Measurements from ENCODE around the gene GCSAM. TPM values are rescaled to one million over a fixed set of nuclear protein-coding genes. Genes with fewer than 3 reads are reported as not detected.

Gene GCSAM
- total and polyA plus RNA-seq, 2 donors (not counting 3 experiments of a cell fraction or from before 2014, with no cell fraction given) = not detected

DNA sequence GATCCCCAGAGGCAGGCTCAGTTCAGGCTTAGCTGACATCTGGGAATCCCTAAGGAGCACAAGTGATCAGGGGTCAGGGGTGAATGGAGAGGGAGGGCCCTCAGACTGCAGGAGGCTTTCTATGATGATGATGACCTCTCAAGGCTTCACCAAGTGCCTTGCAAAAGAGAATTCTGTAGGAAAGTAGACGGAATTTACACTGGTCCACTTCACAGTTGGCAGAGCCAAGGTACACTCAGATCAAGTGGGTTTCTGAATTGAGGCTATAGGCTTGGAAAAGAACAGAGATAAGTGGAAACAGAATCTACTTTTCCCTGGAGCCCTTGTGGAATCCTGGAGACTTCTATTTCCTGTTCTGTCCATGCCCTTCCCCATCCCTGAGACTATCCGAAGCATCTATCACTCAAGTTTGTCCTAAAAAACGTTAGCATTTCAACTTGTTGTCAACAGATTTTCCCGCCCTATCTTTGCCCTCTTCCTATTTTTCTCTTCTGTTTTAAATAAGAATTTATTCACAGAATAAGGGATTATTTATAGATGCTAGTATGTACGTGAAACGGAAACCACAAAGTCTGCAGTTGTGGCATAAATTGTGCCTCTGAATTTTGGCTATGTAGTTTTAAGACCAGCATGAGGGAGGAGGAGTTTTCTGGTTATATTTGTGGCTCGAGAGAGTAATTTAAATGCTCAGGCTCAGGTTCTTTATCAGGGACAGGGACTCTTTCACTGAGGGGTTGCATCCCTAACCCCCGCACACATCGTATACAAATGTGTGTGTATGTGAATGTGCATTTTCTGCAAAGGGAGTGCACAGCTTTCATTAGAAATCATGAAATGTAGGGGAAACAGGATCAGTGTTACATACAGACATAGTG is 12.8 kb downstream of the GCSAM start:
- no peaks in the 10 kb centered on the region for H3K79me2 ChIP-seq (ENCODE audit: control insufficient read depth, insufficient read depth, low read length)
- no peak overlapping the region for H3K4me3 ChIP-seq (replicated peaks in 1 of 3; ENCODE audit: insufficient read depth in 1 of 3, low read depth in 1 of 3, low read length in 3 of 3)
- no TSS peak for BruUV-seq (replicated peaks)
- no peaks in the 10 kb centered on the region for H3K9me3 ChIP-seq (replicated peaks; ENCODE audit: control insufficient read depth, insufficient read depth, low read length)
- TF ChIP-seq, protein P1, sequence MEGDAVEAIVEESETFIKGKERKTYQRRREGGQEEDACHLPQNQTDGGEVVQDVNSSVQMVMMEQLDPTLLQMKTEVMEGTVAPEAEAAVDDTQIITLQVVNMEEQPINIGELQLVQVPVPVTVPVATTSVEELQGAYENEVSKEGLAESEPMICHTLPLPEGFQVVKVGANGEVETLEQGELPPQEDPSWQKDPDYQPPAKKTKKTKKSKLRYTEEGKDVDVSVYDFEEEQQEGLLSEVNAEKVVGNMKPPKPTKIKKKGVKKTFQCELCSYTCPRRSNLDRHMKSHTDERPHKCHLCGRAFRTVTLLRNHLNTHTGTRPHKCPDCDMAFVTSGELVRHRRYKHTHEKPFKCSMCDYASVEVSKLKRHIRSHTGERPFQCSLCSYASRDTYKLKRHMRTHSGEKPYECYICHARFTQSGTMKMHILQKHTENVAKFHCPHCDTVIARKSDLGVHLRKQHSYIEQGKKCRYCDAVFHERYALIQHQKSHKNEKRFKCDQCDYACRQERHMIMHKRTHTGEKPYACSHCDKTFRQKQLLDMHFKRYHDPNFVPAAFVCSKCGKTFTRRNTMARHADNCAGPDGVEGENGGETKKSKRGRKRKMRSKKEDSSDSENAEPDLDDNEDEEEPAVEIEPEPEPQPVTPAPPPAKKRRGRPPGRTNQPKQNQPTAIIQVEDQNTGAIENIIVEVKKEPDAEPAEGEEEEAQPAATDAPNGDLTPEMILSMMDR (IDR thresholded peaks at IDR 0.05; ENCODE audit: extremely low read depth in 1 of 2, insufficient read depth in 1 of 2, low read depth in 1 of 2, low read length in 2 of 2) = no peak
- TF ChIP-seq MYC (IDR thresholded peaks at IDR 0.05; ENCODE audit: low read depth, low read length) (no peak), JUN (IDR thresholded peaks at IDR 0.05; ENCODE audit: borderline replicate concordance, insufficient read depth, insufficient read length, low read depth) (no peak), POLR2A (IDR thresholded peaks at IDR 0.05; ENCODE audit: low read depth, low read length) (no peak), POLR2AphosphoS5 (IDR thresholded peaks at IDR 0.05; ENCODE audit: insufficient read depth, low read depth, low read length) (no peak)
- TF ChIP-seq, protein P2, sequence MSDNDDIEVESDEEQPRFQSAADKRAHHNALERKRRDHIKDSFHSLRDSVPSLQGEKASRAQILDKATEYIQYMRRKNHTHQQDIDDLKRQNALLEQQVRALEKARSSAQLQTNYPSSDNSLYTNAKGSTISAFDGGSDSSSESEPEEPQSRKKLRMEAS (IDR thresholded peaks at IDR 0.05; ENCODE audit: insufficient read depth, insufficient read length) = no peak
- H3K4me2 ChIP-seq (ENCODE audit: insufficient read depth, low read length) = no peak overlapping the region
- H3K9me1 ChIP-seq (replicated peaks; ENCODE audit: control insufficient read depth, extremely low read depth, insufficient read depth, low read length) = no peaks in the 10 kb centered on the region
- ChIA-PET CTCF (no interaction called here), POLR2A (no interaction called here)
- no peaks in the 10 kb centered on the region for H3K36me3 ChIP-seq (ENCODE audit: control insufficient read depth in 2 of 2, extremely low read depth in 1 of 2, insufficient read depth in 2 of 2, low read length in 2 of 2)
- peaks cover 7% of the 10 kb centered on the region for H3K4me1 ChIP-seq (ENCODE audit: control insufficient read depth, extremely low read depth, insufficient read depth, low read length)
- no peaks in the 10 kb centered on the region for H3K27me3 ChIP-seq (ENCODE audit: control insufficient read depth in 2 of 2, insufficient read depth in 2 of 2, low read length in 2 of 2)
- FAIRE-seq (no peak), DNase-seq (ENCODE audit: low read depth, low spot score) (no peak)
- no peak overlapping the region for H2AFZ ChIP-seq (ENCODE audit: low read depth, low read length)
- H3K27ac ChIP-seq (ENCODE audit: insufficient read depth, low read depth, low read length) = no peak overlapping the region
- intact Hi-C loops (cut with micrococcal nuclease) = loop anchor here (10.0 kb wide), 2 partner anchors 205 to 315 kb away; no protein-coding TSS in a partner anchor
- H4K20me1 ChIP-seq (replicated peaks; ENCODE audit: control insufficient read depth, extremely low read depth, insufficient read depth, low read length) = no peaks in the 10 kb centered on the region
- H3K9ac ChIP-seq (replicated peaks; ENCODE audit: extremely low read depth, insufficient read depth, low read length) = no peak overlapping the region
- dilution Hi-C loops (cut with MboI; ENCODE audit: extremely low pct_ligation_motif_present, low sequenced_read_pairs) = no loop called here

All from endothelial cell of umbilical vein (primary cell).